DOHH2 (cell line): ENCODE data around the gene LPGAT1.

ENCODE experiments used
- EZH2phosphoT487 ChIP-seq: fragments of 200-600 bp; sonication (generic); IDR thresholded peaks from 2 replicates; pipeline ENCODE4 v1.6.1; 2017; ENCODE audit warnings: borderline replicate concordance, mild to moderate bottlenecking, antibody characterized with exemption, low read length, moderate library complexity, mixed read lengths
- TF ChIP-seq, protein P1 (sequence below): fragments of 200-600 bp; sonication (generic); IDR thresholded peaks from one replicate; pipeline ENCODE4 v1.5.1; 2014; ENCODE audit warnings: antibody characterized with exemption, mild to moderate bottlenecking, low read depth, low read length; ENCODE audit not compliant: poor library complexity, severe bottlenecking

DNA sequence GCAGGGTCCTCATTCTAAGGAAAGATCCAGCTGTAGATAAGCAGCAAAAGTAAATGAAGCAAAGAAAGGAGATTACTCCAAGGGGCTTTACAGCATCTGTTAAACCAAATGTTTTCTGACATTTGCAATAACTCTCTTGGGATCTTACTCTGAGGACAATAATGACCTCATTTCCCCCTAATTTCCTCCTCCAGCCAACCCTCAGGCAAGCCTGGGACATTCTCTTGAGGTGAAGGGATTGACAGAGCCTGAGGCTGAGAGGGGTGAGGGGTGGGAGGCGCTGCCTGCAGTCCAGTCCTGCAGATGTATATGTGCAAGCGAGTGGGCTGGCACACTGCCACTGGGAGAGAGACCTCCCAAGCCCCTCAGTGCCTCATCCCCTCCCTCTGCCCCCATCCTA lies 114.6 kb downstream of the LPGAT1 start:
- TF ChIP-seq EZH2phosphoT487, result no peak
- TF ChIP-seq, protein P1, sequence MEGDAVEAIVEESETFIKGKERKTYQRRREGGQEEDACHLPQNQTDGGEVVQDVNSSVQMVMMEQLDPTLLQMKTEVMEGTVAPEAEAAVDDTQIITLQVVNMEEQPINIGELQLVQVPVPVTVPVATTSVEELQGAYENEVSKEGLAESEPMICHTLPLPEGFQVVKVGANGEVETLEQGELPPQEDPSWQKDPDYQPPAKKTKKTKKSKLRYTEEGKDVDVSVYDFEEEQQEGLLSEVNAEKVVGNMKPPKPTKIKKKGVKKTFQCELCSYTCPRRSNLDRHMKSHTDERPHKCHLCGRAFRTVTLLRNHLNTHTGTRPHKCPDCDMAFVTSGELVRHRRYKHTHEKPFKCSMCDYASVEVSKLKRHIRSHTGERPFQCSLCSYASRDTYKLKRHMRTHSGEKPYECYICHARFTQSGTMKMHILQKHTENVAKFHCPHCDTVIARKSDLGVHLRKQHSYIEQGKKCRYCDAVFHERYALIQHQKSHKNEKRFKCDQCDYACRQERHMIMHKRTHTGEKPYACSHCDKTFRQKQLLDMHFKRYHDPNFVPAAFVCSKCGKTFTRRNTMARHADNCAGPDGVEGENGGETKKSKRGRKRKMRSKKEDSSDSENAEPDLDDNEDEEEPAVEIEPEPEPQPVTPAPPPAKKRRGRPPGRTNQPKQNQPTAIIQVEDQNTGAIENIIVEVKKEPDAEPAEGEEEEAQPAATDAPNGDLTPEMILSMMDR, result no peak
